Stimulated activated CD8-positive, alpha-beta memory T cell treated with anti-CD3 and anti-CD28 coated beads, Interleukin-15, amount 100 ng/mL, for 24 hours (primary cell): ENCODE measurements around the gene TRIB2.

Experiments used
- DNase-seq: peaks from one replicate; pipeline ENCODE4 v3.0.0-alpha.2; 2020; ENCODE audit warnings: low read depth

Gene TRIB2

DNA sequence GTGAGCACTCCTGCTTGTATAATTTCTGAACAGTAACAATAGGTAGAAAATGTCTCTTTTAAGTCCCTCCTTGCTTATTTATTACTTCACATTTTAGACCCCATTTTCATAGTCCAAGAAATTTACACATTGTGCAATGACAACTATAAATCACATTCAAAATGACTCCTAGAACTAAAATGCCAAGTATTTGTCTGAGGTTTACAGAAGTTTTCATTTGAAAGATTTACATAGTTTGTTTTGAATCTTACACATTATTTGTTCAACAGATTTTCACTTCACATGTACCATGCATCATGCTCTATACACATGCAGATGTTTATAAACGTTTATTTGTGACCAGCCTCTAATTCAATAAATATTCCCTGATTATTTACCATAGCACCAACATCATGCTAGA is 15.7 kb upstream of the TRIB2 start:
- no peak for DNase-seq

DNA sequence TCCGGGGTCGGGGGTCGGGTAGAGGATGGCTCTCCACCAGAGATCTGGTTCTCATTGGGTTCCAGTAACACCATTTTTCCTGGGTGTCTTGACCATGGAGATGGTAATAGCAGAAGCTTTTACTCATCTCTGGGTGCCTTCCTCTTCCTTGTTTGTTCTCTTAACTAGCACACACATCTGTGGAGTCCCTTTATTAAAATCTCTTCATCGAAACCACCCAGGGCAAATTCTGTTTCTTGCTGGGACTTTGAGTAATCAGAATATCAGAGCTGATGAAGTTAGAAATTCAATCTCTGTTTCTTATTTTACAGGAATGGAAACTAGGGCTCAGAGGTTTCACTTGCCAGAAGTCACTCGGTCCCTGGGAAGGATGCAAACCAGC is 15.0 kb upstream of the TRIB2 start:
- DNase-seq = no peak

DNA sequence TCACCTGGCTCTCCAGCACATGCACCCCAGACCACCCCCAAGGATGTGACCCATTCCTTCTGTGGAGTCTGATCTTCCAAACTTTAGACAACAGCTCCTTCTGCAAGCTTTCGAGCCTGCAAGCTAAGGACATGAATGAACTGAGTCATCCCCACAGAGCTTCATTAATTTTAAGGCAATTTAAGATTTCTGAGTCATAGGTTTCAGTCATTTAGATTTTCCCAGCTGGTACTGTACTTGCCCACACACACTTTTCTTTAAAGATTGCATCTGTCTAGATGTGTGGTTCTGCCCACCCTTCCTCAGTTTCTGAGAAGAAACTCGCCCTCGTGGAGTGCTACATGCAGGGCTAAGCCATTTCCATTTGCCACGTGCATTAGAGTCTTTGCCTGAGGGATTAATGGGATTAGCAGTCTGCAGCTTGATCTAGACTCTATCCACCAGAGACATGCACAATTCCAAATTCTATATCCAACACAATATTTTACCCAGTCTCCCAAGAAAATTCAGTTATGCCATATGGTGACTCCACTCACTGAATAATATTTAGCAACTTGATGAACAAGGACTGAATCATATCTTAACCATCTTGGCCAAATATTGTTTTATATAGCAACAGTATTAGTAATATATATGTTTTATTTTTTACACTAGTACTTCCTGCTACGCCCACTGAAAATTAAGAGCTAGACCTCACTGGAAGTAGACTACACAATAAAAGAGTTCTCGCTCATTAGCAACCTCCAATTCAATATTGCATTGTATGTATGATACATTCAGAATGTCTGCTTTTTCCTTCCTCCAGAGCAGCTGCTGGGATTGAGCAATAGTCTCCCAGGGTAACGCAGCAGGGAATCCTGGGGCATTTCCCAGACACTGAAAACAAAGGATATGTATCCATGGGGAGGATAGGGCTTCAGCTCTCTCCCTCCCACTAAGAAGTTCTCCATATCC is 14.3 kb upstream of the TRIB2 start:
- no peak for DNase-seq

DNA sequence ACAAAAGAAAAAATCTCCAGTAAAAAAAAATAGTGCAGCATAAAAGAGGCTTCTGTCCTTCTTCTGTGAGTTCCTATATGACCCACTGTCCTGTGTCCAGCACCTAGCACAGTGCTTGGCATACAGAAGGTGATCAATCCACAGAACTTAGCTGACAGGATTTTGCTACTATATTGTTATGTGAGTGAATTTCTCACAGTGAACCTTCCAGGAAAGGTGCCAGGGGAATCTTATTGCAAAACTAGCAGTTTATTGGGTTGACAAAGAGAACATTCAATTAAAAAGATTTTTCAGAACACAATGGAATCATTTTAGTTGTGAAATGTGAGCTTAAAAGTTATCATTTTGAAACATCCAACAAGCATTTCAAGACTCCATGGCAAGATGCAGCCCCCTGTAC is 12.4 kb upstream of the TRIB2 start:
- DNase-seq = no peak

DNA sequence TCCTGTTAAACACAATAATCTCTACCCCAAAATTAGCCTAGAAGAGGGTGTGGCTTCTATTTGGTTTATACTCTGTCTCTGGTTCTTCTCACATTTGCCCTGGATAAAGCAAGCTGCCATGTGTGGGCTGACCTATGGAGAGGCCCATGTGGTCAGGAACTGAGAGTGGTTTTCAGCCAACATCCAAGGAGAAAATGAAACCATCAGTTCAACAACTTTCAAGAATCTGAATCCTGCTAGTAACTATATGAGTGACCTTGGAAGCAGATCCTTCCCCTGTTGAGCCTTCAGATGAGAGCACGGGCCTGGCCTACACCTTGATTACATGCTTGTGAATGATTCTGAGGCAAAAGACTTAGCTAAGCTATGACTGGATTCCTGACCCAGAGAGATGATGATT is 11.5 kb upstream of the TRIB2 start:
- no peak for DNase-seq

DNA sequence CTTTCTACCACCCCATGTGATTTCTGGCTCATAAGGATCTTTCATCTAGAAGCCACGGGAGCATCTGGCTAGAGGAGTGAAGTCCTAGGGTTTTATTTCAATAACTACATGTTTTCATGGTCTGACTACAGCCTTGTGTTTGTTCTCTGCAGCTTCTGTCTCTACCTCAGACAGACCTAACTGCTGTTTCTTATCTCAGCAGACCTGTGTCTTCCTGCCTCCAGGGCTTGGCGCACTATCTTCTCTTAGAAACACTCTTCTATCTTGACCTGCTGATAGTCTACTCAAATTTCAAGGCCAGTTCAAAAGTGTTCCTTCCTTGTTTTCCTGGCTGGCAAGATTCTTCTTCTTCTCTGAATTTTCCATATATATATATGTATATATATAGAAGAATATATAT is 11.0 kb upstream of the TRIB2 start:
- DNase-seq = no peak

DNA sequence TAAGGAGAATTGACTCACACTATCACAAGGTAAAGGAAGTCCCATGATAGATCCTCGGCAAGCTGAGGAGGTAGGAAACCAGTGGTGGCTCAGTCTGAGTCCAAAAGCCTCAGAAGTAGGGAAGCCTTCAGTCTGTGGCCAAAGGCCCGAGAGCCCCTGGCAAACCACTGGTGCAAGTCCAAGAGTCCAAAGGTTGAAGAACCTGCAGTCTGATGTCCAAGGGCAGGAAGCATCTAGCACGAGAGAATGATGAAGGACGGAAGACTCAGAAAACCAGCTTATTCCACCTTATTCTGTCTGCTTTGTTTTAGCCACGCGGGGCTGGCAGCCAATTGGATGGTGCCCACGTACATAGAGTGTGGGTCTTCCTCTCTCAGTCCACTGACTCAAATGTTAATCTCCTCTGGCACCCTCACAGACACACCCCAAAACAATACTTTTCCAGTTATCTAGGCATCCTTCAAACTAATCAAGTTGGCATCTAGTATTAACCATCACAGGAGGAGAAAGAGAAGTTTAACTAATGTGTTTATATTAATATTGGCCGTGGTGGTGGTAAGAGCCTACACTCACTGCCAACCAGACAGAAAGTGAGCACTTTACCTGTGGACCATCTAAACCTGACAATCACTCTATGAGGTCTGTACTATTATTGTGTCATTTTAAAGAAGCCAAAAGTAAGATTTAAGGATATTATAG is 8.1 kb upstream of the TRIB2 start:
- no peak for DNase-seq

DNA sequence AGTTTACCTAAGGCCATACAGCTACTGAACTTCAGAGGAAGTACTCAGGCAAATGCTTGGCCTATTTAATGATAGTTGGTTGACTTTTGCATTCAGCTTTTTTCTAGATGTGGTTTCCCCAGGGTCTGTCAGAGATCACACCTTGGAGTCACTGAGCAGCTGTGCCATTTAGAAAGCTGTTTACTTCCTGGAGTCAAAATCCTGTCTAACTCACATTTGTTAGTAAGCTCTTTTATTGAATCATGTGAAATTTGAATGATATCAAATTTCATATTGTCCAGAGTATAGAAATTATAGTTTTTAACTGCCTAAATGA is 7.6 kb upstream of the TRIB2 start:
- no peak for DNase-seq

DNA sequence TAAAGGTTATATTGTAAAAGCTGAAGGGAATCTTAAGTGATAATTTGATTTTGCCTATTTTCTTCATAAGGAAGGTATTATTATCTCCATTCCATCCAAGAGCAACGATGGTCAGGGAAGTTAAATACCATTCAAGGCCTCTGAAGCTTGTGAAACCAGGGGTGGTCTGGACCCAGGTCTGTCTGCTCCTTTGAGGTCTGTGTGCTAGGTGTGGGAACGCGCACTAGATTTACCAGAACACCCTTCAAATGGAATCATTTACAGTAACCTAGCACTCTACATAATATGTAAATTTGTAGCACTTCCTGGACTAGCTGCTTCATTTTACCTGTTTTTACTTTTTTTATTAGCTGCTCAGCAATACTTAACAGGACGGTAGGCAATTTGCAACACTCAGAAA is 6.4 kb upstream of the TRIB2 start:
- DNase-seq = no peak

DNA sequence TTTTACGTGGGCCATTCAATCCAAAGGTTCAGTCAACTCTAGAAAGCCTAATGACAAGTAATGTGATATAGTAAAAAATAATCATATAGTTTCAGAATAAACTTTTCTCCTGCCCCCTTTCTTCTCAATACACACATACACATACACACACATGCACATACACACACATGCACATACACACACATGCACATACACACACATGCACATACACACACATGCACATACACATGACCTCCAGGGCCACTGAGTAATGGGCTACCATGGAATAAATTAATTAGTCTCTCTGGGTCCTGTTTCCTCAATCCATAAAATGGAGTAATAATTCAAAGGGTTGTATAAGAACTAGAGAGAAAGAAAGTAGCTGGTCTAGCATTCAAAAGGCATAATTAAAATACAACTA is 5.4 kb upstream of the TRIB2 start:
- DNase-seq = no peak

DNA sequence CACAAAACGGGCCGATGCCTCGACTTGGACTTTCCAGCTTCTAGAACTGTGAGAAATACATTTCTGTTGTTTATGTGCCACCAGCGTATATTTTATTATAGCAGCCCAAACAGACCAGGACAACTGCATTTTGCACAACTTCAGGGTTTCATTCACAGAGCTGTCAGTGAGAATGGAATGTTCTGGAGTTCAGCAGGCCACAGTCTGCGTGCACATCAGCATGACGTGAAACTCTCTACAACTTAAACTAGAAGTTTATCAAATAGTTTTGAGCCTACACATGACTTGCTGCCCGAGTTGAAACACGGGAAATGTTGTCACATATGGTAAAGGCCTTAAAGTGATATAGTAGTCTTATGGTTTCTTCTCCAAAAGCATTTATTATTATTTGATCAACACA is 3.9 kb upstream of the TRIB2 start:
- DNase-seq = no peak

DNA sequence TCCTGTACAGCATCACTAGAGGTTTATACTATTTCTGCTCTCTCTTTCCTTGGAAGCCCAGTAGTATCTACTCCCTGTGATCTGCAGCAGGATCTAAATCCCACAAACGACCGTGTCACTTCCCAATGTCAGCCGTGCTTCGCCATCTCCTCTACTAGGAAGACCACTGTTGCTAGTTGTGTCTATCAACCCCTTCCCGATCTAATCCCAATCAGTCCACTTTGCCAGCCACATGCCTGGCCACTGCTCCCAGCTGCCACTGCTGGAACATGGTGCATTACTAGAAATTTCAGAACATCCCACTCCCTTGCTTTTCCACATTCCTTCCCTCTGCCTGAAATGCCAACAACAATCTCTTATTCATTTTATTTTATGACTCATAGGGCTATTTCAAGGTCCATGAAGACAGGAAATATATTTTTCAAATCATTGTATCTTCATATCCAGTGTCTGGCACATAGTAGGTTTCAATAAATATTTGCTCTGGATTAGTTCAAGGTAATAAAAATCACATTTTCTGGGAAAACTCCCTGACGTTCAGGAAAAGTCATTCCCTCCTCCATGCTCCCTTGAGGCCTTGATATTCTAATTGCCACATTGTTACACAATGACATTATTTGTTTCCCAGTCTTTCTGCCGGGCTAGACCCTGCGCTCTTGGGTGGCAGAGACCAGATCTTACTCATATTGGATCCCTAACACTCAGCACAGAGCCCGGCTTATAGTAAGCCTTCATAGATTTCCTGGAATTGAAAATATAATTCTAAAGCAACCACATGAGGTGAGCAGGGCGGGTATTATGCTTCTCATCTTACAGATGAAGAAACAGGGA is 2.1 kb upstream of the TRIB2 start:
- no peak for DNase-seq

DNA sequence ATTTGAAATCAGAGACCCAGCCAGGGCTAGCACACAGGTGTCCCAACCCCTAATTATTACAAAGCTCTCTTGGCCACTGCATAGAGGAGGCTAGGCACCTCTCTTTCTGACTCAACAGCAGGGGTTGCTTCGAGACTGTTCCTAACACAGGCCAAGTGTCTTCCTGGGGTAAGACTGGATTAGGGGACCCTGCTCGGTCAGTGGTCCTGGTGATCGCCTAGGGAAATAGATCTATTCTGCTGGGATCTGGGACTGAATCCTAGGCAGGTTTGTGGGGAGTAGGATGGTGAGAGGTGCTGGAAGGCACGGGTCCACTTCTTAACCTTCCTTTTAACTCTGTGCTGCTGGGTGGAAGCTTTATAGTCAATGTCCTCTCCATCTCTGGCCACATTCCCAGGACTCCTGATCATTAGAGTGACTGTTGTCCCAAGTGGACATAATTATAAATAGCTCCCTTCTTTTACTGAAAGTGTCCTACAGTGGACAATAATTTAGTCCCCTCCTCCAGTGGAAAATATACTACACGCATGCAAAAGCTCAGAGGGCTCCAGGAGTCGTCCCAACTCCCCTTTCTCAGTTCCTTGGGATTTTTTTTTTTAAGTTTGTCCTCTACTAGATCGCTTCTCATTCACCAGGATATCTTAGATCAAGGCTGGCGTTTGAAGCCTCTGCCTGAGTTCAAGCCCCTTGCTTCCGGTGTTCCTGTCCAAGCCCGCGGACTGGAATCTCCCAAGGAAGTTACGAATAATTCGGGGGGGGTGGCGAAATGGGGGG is 1.3 kb upstream of the TRIB2 start:
- no peak for DNase-seq

DNA sequence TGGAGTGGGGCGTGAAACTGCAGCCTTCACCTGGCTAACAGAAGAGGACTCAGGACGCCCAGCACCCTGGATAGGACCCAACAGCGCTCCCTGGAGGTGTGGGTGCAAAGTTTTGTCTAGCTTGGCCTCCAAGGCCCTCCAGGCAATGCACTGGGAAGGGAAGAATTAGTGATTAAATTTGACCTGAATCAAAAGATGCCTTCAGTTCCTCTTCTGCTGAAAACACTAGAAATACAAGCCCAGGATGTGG is 779 bp upstream of the TRIB2 start:
- peak; percentile 46 for DNase-seq

DNA sequence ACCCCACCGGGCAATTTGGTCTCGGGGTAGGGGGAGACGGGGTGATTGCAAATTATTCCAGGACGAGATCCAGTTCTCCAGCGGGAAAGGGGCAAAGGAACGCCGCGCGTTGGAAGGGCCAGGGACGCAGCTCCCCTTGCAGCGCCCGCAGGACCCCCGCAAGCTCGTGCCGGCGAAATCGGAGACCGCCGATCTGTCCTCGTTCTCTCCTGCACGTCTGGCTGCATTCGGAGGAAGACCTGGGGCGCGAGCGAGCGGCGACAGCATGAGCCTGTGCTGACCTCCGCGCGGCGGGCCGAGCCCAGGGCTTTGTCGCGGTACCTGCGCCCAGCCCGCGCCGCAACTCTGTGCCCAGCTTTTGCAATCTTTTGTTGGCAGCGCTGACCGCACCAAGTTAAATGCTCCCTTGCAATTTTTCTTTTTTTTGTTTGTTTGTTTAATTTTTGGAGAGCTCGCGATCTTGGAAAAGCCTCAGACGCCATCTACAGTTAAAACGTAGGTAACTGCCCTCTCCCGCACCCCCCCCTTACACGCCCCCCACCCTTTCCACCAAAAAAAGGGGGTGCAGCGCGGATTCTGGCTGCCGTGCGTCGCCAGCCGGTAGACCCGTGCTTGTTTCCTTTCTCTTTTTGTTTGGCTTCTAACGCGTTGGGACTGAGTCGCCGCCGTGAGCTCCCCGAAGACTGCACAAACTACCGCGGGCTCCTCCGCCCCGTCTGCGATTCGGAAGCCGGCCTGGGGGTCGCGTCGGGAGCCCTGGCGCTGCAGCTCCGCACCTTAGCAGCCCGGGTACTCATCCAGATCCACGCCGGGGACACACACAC is 667 bp downstream of the TRIB2 start:
- peak; percentile 22 for DNase-seq

DNA sequence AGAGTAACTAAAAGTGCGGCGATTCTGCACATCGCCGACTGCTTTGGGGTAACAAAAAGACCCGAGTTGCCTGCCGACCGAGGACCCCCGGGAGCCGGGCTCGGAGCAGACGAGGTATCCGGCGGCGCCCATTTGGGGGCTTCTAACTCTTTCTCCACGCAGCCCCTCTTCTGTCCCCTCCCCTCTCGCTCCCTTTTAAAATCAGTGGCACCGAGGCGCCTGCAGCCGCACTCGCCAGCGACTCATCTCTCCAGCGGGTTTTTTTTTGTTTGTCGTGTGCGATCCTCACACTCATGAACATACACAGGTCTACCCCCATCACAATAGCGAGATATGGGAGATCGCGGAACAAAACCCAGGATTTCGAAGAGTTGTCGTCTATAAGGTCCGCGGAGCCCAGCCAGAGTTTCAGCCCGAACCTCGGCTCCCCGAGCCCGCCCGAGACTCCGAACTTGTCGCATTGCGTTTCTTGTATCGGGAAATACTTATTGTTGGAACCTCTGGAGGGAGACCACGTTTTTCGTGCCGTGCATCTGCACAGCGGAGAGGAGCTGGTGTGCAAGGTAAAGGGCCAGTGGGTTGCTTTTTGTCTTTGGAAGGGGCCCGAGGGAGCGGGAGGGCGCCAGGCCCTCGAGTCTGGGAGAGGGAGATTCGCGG is 1.4 kb downstream of the TRIB2 start:
- no peak for DNase-seq

DNA sequence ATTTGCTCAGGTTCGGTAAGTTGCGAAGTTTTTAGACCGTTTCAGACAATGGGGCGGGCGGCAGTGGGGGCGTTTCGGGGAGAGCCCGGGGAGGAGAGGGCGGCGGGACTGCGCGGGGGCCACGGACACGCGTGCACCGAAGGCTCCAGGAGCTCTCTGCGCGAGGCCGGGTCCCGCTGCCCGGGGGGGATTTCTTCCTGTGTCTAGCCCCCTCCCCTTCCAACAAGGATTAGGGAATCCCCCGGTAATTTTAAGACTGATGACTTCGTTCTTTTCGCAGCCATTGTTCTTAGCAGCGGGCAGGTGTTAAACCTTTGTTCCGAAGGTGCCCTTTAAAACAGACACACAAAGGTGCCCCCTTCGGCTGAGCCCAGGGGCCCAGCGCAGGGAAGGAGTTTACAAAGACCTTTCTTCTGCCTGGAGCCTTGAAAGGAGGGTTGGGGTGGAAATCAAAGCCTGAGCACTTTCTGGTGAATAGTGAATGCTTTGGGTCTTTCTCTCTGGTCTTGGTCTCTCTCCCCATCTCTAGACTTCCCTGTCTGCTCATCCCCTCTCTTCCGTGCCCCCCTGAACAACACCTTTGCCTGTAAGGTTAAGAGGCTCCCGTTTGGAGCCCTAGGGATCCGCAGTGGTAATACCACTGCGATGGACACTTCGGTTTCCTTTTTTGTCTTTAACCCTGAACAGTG is 2.1 kb downstream of the TRIB2 start:
- no peak for DNase-seq

DNA sequence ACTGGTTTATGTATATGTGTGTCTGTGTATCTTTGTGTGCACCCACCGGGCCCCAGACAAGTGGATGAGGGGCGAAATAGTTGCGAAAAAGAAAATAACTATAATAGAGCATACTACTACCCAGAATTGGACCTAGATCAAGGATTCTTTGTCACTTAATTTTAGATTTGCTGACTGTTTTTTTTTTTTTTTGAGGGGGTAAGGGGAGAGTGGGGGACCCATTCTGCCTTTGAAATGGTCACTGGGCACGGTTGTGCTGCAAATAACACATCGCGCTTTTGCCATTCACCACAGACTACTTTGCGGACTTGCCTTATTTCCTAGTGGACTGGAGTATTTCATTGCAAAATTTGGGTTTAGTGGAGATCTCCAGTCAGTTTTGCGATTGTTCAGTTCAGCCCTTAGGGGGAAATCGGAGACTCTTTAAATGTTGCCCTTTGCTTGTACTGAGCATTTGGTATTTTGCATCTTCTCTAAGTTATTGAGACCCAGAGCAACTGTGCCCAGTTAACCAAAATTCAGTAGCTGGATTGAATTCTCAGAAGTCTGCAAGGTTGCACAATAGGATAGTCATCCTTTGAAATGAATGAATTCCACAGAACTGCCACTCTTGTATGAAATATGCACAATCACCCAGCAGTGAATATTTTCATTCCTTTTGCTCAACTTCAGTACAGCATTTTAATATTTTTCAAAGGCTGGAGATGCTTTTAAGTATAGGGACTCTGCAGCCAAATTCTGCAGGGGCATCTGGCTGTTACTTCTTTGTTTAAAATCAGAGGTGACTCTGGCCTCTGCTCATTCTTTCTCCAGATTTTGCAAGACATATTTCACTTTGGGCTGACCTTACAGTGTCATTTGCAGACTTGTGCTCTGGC is 2.9 kb downstream of the TRIB2 start:
- no peak for DNase-seq

DNA sequence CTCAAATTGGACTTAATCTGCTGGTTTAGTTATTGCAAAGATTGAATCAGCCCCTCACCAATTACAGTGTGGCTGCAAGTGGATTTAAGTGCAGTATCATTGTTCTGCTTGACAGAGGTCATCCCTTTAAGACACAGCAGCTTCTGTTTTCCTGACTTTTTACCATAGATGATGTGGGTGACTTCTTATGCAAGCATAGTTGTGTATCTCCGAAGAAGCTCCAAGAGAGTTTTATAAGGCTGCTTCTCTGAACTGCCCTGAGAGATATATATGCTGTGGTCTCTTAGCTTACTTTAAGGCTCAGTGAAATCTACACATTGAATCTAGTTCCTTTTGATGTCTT is 3.5 kb downstream of the TRIB2 start:
- DNase-seq = no peak
